GM18861 (cell line): Measurements from ENCODE around the gene PPFIA4.

Source experiments
- ATAC-seq: cut with Tn5 transposase; IDR thresholded peaks from one replicate; pipeline ENCODE4 v1.9.1; 2021; ENCODE audit not compliant: unreplicated experiment

PPFIA4 gene

DNA sequence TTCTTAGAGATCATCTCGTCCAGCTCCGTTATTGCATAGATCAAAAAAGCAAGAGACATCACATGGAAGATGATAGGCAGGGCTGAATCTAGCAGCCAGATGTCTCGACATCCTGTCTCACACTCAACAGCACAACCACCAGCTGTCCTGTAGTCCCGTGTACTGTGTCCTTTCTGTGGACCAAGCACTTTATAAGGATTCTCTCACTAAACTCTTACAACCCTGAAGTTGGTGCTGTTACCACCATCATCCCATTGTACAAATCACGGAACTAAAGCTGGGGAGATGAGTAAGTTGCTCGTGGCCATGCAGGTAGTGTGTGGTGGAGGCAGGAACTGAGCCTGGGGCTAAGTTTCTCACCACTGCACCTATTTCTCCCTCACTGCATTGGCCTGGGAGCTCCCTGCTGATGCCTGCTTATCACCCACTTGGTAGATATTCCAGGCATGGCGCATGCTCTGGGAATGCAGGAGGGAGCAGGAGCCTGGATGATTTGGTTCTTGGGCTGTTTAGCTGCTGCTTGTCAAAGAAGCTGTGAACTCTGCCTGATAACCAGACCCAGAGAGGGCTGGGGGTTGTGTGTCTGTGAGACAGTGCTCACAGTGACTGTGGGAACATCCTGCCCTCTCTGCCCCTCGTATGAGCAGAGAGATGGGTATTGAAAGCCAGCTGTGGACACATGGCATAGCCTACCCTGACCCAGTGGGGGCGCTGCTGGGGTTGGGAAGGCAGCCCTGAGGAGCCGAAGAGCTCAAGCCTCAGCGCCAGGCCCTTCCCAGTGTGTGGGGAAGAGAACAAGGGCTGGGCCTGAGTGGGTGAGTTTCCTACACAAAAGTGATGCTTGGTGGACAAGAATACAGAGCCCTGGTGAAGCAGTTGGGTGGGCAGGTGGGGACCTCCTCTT is 13.6 kb downstream of the PPFIA4 start:
- no peak for ATAC-seq

DNA sequence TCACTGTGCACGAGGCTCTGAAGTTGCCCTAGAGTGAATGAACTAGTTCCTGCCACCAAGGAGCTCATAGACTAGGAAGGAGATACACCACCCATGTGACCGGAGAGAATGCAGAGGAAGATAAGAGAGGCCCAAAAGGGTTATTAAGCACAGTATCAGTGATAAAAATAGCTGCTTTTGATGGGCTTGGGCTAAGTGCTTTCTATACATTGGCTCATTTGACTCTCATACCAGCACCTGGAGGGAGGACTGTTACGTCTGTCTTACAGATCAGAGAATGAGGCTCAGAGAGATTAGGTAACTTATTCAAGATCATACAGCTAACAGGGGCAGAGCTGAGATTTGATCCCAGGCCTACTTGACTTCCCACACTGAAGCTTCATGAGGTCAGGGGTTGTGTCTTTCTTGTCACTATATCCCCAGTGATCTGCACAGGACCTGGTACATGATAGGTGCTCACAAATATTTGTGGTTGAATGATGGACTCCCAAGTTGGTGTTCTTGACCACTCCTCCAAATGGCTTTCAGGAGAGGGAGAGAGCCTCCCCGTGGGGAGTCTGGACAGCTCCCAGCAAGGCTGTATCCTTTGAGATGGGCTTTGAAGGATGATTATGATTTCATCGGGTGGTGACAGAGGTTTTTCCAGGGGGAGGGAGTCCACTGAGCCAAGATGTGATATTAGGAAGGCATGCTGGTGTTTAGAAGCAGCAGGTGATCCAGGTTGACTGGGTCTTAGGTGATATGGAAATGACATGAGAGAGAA is 14.4 kb downstream of the PPFIA4 start:
- no peak for ATAC-seq

DNA sequence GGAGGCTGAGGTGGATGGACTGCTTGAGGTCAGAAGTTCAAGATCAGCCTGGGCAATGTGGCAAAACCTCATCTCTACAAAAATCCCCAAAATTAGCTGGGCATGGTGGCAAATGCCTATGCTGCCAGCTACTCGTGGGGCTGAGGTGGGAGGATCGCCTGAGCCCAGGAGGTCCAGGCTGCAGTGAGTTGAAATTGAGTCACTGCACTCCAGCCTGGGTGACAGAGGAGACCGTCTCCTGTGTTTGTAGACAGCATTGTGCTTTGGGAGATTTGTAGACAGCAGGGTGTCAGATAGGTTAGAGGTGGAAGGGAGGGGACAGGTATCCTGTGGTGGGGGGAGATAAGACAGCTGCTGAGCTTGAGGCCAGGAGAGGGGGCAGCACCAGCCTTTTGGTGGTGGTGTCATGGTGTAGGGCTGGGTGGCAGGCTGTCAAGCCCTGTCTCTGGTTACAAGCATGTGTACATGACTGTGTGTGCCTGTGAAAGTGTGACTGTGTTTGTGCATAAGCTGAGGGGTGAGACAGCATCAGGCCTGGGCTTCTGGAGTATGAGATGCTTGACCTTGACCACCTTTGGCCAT is 15.2 kb downstream of the PPFIA4 start:
- no peak for ATAC-seq

DNA sequence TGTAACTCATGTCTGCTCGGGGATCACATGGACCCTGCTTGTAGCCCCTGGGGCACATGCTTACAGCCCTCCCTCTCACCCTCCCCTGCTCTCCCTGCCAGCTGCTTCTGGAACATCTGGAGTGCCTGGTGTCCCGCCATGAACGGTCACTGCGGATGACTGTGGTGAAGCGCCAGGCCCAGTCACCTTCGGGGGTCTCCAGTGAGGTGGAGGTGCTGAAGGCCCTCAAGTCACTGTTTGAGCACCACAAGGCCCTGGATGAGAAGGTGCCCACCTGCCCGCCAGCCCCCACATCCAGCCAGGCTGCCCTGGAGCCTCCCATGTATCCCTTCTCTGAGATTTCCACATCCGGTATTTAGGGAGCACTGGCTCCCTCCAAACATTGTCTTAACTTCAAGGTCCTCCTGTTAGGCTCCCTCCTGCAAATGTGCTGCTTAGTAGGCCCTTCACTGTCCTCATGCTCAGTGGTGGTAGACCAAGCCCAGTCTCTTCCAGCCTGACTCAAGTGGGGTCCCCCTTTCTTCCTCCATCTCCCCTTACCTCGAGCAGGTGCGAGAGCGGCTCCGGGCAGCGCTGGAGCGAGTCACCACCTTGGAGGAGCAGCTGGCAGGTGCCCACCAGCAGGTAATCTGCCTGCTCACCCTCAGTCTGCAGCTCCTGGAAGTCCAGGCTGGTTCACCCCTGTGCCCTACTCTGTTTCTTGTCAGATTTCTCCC is 17.7 kb downstream of the PPFIA4 start:
- no peak for ATAC-seq

DNA sequence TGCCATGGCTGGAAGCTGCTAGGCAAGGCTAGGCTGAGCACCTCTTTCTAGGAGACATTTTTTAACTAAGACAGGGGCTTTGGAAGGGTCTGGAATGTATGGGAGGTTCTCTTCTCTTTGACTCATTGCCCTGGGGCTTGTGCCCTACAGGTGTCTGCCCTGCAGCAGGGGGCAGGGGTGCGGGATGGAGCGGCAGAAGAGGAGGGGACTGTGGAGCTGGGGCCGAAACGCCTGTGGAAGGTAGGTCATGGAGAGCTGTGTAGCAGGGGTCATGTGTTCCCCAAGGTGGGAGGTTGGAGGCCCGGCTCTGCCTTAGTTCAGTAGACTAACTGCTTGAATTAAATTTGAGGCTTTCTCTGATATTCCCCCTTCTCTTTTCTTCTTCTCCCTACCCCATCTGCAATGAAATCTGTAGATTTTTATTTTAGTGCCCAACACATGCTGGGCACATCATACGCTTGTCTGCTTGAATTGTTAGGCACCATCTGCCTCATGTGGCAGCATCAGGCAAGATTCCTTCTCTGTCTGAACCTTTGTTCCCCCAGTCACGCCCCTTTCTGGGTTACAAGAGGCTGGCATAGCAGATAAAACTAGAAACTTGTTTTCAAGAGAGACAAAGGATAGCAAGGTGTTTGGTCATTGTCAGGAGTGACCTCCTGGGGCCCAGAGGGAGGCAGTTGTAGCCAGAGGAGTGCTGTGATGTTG is 18.4 kb downstream of the PPFIA4 start:
- no peak for ATAC-seq

DNA sequence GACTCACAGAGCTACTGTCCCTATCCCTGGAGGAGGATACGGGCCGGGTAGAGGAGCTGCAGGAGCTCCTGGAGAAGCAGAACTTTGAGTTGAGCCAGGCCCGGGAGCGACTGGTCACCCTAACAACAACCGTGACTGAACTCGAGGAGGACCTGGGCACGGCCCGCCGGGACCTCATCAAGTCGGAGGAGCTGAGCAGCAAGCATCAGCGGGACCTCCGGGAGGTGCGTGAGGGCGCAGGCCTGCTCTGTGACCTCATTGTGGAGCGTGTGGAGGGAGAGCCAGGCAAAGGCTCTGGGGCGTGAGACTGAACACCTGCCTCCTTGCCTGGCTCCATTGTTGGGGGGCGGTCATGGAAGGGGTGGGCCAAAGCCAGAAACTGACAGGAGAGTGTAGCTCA is 19.0 kb downstream of the PPFIA4 start:
- no peak for ATAC-seq

DNA sequence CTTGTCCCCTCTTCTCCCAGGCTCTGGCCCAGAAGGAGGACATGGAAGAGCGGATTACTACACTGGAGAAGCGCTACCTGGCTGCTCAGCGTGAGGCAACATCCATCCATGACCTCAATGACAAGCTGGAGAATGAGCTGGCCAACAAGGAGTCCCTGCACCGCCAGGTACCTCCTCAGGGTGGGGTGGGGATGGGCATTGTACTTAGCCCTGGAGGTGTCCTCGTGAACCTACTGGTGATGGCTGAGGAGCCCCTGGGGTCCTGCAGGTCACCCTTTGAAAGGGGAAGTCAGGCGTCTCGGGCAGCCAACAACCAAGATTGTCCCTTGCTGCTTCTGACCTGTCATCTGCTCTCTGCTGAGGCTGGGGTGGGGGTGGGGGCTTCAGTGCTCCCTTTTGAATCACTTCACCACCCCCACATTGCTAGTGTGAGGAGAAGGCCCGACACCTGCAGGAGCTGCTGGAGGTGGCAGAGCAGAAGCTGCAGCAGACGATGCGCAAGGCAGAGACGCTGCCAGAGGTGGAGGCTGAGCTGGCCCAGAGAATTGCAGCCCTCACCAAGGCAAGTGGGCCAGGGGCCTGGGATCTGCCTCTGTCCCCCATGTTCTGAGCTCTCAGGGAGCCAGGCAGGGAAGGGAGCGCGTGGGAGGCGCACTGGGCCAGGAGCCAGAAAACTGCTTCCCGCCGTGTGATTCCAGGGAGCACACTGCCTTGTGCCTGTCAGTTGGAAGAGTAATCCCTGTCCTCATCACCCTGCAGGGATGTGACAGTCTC is 19.7 kb downstream of the PPFIA4 start:
- ATAC-seq, result no peak

DNA sequence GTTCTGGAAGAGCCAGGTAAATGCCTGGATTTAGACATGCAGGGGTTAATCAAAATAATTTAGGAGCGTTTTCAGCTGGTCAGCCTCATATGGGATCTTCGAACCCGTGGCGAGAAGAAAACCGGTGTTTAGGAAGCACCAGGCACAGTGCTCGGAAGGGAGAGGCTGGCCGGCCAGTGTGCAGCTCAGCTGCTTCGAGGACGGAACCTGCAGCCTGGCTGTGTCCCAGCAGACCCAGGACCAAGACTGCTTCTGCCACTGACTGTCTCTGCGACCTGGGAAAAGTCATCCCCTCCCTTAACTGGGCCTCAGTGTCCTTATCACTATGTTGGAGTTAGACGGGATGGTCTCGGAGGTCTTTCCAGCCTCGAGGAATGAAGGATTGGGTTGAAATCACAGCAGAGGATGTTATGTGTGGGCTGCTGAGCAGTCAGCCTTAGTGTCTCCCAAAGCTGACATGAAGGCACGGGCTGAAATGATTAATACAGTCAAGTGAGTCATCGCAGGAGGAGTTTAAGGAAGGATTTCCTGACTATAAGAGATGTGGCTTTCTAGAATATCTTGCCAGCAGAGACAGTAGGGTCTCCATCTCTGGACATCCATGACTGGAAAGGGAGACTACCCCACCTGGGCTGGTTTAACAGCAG is 20.8 kb downstream of the PPFIA4 start:
- no peak for ATAC-seq

DNA sequence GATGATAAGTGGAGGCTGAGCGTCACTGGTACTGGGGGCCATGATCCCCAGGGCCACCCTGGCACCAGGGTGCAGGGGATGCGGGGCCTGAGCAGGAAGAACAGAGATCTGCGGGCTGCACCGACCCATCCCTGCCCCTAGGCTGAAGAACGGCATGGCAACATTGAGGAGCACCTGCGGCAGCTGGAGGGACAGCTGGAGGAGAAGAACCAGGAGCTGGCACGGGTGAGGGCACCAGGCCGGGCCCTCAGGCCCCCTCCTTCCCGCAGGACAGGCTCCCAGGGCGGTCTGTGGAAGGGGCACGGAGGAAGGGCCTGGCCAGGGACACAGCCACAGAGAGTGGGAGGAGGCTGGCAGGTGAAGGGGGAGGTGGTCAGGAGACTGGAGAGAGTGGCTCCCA is 21.8 kb downstream of the PPFIA4 start:
- no peak for ATAC-seq

DNA sequence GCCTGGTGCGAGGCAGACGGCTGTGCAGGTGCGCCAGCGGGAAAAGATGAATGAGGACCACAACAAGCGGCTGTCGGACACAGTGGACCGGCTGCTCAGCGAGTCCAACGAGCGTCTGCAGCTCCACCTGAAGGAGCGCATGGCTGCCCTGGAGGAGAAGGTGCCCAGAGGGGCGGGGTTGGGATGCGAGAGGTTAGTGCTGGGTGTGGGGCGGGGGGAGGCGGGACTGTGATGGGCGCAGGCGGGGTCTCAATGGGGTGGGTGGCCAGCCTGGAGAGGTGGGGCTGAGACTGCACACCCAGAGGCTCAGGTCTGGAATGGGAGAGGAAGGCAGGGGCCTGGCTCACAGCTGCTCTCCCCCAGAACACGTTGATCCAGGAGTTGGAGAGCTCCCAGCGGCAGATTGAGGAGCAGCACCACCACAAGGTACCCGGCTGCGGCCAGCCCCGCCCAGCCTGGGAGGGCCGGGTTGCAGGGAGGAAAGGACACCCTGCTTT is 22.3 kb downstream of the PPFIA4 start:
- ATAC-seq, result no peak

DNA sequence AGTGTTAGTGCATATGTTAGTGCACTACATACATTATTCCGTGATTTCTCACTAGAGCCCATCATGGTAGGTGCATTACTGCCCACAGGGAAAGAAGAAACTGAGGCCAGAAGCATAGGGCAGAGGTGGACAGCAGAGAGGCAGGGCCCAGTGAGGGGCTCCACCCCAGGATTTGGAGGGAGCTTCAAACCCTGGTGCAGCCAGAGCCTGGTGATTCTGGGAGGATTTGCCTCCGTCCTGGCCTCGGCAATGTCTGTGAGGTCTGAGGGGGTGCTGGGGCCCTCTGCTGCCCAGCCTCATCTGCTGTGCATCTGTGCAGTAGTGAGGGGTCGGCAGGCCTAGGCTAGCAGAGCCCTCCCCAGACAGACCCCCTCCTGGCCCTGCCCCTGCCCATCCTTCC is 22.8 kb downstream of the PPFIA4 start:
- ATAC-seq, result no peak

DNA sequence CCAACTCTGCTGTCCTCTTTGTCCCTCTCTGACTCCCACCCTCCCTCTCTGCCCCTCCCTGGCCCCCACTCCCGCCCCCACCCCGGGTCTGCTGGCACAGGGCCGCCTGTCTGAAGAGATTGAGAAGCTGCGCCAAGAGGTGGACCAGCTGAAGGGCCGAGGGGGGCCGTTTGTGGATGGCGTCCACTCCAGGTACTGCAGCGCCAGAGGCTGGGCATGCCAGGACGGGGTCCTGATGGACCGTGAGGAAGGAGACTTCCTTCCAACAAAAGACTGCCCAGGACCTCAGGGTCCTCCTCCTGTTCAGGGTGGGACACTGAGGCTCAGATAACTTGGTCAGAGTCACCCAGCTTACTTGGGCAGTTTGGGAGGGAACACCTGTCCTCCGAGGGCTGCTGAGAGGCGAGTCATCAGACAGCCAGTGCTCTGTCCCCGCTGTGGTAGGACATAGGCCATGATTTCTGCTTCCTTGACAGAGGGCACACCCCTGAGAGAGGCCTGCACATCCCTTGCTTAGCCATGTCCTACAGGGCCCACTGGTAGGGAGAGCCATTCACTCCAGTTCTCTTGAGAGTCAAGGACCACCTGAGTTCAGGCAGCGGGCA is 23.4 kb downstream of the PPFIA4 start:
- no peak for ATAC-seq

DNA sequence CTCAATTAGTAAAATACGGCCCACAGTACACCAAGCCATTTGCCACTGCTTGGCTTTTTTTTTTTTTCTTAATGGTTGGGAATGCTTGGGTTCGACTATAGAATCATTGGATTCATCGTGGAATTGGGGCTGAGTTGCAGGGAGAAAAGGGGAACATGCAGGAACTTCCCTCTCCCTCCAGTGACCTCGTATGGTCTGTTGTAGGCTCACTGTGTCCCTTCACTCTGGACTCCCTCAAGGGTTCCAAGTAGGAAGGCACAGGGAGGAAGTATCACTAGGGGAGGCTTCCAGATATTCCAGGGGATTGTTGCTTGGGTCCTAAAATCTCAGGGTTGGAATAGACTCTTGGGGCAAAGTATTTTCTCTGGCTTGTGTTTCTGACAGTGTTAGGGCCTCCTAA is 24.5 kb downstream of the PPFIA4 start:
- ATAC-seq, result no peak

DNA sequence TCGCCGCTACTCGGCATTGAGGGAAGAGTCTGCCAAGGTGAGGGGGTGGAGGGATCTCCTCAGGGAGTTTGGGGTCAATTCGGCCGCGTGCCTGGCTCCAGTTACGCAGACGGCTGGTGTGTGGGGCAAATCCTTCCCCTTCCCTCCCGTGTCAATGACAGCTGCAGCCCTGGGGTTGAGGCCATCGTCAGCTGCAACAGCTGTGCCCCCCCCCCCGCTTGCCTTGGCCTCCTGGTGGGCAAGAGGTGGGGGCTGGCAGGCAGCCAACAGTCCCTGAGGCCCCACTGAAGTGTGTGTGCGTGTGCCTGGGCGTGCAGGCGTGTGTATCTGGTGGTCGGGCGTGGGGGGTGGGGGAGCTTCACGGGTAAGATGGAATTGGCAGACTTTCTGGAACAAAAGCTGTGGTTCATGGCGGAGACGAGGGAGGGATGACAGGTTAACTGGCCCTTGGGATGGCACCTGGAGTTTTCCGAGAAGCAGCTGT is 25.6 kb downstream of the PPFIA4 start:
- ATAC-seq, result no peak

DNA sequence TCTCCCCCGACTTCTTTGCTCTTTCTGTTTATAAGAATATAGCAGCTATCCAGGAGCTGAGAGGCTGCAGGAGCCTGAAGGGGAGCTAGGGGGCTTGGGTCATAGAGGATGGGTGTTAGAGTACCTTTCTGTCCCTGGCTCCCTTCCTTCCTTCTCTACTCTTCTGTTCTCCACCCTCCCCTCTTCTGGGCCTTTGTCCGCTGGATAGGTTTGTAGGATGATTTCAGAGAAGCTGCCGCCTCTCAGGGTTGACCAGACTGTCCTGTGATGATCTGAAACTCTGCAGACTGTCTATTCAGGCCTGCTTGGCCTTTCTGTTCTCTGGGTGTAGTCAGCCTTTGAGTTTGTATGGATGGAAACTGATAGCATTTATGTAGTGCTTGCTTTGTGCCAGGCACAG is 26.3 kb downstream of the PPFIA4 start:
- no peak for ATAC-seq

DNA sequence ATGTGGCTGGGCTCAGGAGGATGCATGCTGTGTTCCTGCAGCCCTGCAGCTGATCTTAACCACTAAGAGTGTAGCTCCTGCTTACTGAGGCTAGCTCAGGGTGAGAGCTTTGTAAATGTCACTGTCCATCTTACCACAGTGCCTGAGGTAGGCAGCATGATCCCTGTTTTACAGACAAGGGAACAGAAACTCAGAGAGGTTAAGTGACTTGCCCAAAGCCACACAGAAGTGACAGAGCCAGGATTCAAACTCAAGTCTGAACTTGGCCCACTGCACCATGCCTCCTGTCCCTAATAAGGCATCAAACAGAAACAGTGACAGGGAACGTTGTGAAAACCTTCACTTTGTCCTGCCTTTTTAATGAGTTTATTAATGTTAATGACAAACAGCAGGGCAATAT is 27.9 kb downstream of the PPFIA4 start:
- ATAC-seq, result no peak

DNA sequence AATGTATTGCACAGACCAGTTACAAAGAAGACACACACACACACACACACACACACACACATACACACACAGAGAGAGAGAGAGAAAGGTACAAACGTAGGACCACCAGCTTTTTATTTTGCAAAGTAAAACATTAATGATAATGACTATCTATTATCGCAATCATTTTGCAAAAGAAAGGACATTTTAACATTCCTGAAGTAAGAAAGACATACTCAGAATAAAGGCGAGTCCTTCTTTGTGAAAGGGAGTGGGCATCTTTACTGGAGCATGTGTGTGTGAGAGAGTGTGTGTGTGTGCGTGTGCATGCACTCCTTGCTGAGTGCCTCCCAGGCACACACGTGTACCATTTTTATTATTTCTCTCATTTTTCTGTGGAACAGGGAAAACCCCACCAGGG is 28.4 kb downstream of the PPFIA4 start:
- ATAC-seq, result no peak

DNA sequence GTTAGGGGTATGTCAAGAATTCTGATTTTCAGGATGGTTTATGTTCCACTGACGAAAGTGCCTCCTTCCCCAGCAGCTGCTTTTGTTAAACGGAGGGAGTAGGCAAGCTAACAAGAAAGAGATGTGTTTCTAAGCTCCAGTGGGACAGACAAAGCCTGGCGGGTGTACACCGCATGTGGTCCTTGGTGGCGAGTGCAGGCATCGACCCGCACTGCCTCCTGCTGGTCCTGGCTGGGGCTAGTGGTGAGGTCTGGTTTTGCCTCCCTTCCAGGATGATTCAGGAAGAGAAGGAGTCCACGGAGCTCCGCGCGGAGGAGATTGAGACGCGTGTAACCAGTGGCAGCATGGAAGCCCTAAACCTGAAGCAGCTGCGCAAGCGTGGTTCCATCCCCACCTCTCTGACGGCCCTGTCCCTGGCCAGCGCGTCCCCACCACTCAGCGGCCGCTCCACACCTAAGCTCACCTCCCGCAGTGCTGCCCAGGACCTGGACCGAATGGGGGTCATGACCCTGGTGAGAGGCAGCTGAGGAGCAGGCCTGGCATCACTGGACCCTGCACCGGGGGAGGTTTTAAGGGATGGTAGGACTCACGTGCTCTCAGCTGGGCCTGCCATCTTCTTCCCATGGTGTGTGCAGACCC is 29.0 kb downstream of the PPFIA4 start:
- no peak for ATAC-seq
